Measurements from ENCODE around the gene ZBTB20.

- TF ChIP-seq CTCF (conservative IDR thresholded peaks at IDR 0.05) (no peak), EZH2 (IDR thresholded peaks at IDR 0.05; ENCODE audit: low read depth) (no peak)
Observed at GRCh38 chr3:114351822-114352145, 795.3 kb downstream of the ZBTB20 start.

Measured in PC-9 (cell line).